SKM-1 (cell line): Measurements from ENCODE around the gene DHX15.

Experiments used
- DNase-seq: peaks from one replicate; lab custom pipeline; 2025; ENCODE audit not compliant: unreplicated experiment; lab: John Stamatoyannopoulos, UW

DHX15 gene

DNA sequence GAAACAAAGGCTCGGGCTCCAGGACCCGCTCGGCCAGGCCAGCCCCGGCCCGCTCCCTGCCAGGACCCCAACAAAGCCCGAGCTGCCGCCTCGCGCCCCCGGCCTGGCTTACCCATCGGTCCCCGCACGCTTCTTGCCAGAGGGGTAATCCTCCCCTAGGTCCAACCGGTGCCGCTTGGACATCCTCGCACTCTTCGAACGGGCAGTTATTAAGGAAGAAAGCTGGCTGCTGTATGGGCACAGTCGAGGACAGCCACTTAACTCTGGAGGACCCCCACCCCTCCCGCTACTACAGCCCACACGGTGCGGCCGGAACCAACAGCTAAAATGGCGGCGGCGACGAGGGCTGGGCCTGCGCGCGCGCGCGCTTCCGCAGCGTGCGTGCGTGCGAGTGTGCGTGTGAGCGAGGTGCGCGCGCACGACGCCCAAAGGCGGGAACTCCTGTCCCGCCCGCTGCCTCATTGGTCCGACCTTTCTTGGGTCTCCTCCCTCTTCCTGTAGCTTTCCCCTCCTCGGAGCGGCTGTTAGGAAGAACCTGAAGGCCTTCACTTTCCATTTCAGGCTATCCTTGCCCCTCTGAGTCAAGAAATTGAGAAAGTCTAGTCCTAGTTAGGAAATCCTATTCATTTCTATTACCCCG is at the start of gene DHX15:
TSS of gene DHX15 (minus strand) at position 344 of the 640 bp plus-strand sequence. CDS start at position 183, 161 bp downstream.
- DNase-seq = peak; percentile 90

DNA sequence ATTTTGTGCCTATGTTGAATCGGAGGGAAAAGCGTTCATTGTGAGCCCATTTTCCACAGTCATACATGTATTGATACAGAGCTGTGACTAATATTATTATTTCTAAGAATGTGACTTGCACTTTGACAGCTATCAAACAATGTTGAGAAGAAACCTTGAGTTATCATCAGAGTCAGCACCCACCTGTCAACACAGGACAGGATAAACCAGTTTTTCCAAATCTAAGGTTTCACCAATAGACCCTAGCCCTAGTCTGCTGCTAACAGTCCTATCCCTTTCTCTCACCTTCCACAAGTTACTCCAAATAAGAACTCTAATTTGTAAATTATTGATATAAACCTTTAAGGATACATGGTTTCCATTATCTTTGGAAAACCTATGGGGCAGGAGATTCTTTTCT is 47.7 kb upstream of the DHX15 start:
- DNase-seq = no peak

DNA sequence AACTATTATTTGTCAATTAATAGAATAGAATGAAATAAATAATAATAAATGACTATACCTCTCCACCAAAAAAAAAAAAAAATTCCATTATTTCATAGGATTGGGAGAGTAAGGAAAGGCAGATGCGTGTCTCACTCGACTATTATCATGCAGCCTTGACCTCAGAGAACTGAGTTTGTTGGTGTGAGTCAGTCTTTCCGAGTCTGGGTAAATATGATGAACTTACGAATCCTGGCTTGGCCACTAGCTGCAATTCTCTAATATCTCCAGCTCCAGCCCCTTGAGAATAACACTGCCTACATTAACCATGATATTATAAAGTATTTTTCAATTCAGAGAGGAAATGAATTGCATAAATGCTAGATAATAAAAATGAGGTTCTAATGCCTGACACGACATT is 46.6 kb upstream of the DHX15 start:
- DNase-seq = no peak

DNA sequence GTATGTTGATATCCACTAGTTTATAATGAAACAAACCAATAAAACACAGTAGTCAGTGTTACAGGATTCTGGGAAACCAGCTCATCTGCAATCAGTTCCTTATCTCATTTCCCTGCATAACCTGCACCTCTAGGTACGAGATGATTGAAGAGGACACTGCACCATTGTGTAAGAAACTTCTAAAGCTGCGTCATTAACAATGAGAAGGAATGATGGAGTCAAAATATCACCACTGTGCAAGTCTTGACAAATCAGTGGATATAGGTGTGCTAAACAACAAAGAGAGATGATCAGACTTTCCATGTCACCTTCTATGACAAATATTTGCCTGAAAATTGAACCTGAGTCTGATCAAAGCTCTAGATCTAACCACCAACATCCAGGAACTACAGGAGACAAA is 40.7 kb upstream of the DHX15 start:
- DNase-seq = no peak

DNA sequence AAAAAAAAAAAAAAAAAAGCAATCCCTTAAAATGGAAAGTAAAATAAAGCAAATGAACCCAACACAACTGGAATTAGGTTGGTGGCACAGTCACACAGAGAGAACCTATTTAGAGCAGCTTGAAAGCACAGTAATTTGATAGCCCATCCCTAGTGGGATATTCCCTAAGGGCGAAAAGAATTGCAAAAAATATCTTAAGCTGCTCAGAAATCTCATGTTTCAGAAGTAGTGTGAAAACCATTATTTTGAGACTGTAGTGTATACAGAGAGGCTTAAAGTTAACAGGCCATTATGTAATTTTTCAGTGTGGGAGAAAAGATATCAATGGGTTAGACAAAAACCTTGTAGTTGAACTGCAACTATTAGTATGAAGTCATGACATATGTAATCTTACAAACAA is 40.0 kb upstream of the DHX15 start:
- DNase-seq = no peak

DNA sequence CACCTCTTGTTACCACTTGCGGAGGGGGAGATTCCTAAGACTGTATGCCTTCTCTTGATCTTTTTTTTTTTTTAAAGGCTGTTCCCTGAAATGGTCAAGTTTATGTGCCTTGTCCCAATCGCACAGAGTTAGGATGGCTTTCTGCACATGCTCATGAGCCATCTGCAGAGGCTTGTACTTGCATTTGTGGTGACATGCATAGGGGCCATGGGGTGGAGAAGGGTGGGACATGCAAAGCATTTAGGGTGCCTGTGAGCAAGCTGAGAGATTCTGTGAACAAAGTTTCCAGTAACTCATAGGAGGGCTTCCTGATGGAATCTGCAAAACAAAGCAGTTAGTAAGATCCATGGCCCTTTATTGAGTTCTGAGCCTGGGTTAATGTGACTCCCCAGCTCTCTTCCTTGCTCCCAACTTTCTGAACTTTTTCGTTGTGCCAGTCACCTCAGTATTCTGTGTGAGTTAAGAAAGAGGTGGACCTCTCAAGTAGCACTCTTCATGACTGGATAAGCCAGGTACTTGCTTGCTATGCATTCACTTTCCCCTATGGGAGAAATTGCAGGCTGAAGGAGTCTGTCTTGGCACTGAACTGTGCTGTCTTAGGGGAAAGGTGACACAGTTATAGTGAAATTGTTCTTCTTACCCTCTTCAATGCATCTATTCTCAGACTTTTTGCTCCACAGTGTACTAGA is 37.9 kb upstream of the DHX15 start:
- no peak for DNase-seq

DNA sequence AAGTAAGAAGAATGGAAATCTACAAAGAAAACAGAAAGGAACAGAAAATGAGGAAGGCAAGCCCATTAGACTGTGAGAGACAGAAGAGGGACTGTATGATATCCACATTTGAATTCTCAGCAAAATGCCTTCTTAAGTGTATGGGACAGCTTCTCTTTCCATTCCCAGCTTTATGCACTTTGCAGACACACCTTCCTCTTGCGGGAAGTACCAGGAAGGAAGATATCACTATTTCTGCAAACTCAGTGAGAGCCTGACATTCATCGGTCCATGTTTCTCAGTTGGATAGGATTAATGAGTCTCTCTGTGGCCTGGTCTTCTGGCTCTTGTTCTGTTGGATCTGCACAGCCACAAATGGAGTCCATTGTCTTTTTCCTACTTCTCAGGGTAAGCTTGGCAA is 31.6 kb upstream of the DHX15 start:
- DNase-seq = no peak

DNA sequence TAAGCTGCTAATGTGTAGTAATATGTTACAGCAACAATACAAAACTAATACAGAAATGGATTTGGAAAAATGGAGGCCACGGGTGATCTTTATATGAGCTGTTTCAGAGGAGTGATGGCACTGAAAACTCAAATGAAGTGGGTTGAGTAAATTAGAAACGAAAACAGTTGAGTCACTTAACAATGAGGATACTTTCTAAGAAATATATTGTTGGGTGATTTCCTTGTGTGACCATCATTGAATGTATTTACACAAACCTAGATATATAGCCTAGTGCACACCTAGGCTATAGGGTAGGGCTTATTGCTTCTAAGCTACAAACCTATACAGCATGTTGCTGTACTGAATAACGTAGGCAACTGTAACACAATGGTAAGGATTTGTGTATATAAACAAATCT is 30.5 kb upstream of the DHX15 start:
- no peak for DNase-seq

DNA sequence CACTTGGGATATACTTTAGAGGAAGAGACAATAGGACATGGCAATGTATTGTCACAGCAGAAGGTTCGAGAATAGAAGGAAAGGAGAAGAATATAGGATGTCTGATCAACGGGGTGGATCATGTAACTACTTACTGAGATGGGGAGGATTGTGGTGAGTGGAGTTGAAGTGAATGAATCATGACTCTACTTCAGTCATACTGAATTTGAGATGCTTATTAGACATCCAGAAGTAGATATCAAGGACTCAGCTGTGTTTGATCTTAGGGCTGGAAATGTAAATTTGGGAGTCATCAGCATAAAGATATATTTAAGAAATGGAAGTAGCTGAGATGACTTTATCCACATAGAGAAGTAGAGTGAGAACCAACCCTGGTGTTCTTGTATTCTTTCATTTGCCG is 29.1 kb upstream of the DHX15 start:
- no peak for DNase-seq

DNA sequence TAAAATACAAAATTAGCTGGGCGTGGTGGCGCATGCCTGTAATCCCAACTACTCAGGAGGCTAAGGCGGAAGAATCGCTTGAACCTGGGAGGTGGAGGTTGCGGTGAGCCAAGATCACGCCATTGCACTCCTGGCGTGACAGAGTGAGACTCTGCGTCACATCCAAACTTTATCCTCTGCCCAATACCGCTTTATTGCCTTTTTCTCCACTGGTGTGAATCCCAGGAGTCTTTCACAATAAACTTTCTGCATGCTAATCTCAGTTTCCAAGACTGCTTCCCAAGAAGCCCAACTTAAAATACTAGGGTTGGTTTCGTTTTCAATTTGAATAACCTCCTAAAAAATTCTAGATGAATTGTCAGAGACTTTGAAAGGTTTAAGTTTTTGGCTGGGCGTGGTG is 27.2 kb upstream of the DHX15 start:
- no peak for DNase-seq

DNA sequence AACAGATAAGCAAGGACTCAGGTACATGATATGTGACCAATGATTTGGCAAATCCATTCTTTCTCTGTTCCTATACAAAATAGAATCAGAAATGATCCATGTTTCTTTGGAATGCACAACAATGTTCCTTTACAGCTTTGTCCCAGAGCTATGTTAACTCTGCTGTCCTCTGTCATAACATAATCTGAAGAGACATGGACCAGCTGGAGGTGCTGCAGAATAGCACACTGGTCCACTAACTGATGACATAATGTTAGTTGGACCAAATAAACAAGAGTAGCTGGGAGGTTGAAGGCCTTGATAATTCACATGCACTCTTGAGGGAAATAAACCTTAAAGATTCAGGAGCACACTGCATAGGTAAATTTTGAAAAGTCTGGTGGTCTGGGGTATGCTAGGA is 23.0 kb upstream of the DHX15 start:
- DNase-seq = no peak

DNA sequence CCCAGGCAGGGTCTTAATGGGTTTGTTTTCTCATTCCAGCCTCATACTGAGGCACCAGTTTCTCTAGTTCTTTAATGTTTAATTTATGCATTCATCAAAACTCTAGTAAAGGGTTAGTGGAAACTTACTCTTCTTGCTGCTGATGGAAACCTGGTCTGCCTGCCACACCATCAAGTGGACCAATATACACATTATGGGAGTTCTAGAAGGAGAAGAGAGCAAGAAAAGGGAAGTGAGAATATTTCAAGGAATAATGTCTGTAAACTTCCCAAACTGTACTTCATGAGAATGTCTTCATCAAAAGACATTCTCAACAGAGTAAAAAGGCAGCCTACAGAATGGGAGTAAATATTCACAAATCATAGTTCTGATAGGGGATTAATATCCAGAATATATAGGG is 20.9 kb upstream of the DHX15 start:
- DNase-seq = no peak

DNA sequence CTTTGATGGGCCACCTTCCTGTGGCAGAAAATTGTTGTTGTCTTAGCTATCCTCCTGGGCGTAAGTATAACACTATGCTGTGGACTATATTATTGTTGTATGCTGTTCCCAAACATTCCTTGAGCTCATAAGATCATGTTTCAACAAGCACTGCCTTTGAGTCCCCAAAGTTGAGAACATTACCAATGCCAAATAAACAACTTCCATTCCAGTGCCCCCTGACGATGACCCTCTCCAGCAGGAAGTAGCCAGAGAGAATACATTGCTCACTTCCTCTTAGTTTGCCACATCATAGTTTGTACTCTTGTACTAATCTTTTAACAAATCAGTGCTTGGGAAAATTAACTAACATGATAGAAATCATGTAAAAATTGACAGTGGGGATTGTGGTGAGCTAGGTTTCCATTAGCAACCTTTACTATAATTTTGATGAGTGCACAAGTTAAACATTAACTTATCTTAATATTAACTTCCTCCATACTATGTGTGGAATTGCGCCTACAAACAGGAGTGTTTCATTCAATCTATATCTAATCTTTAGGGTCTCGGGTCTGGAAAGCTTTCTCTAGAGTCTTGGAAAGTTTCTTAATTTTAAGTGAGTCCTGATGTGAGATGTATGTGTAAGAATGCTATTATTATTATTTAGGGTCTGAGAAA is 20.3 kb upstream of the DHX15 start:
- DNase-seq = no peak

DNA sequence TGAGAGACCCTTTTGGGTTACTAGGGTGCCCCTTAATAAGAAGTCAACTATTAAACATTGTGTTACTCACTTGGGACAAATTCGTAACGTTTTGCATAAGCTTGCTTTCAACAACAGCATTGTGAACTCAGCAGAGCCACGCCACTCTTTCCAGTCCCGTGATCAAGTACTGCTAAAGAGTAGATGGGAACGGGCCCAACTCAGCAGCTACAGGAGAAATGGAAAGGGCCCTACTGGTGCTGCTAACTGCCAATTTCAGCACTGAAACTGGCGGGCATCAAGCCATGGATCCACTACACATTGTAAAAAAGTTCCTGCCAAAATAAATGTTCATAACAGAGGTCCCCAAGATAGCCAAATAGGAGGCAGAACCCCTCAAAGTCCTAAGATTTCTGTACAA is 19.0 kb upstream of the DHX15 start:
- DNase-seq = no peak

DNA sequence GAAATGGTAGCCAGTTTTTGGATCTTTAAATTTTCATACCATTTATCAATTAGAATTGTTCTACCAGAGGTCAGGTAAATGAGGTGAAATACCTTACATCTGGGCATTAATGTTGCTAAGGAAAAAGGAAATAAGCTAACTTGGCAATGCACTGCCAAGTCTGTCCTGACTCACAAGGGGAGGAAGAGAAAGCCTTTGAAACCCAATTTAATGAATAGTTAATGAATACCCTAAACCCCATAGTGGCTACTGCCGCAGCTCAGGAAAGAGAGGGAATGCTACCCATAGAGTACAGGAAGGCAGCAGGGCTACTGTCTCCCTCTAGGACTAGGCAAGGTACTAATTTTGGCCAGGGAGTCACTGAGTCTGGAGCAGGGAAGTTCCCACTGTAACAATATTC is 16.8 kb upstream of the DHX15 start:
- DNase-seq = no peak

DNA sequence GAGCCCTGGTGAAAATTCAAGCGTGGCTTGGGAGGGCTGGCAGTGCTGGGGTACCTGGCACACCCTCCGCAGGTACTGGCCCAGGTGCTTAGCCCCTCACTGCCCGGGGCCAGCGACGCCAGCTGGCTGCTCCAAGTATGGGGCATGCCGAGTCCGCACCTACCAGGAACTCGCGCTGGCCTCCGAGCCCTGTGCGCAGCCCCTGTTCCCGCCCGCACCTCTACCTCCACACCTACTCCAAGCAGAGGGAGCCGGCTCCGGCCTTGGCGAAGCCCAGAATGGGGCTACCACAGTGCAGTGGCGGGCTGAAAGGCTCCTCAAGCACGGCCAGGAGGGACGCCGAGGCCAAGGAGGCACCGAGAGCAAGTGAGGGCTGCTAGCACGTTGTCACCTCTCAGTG is 14.9 kb upstream of the DHX15 start:
- no peak for DNase-seq

DNA sequence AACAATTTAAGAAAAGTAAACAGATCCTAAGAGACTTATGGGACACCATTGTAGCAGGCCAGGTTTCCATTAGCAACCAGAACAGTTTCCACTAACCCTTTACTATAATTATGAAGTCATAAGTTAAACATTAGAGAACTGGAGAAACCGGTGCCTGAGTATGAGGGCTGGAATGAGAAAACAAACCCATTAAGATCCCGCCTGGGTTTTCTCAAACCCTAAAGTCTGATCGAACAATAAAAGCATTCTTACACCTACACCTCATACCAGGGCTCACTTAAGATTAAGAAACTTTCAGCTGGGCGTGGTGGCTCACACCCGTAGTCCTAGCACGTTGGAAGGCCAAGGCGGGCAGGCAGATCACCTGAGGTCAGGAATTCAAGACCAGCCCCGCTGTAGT is 13.7 kb upstream of the DHX15 start:
- no peak for DNase-seq

DNA sequence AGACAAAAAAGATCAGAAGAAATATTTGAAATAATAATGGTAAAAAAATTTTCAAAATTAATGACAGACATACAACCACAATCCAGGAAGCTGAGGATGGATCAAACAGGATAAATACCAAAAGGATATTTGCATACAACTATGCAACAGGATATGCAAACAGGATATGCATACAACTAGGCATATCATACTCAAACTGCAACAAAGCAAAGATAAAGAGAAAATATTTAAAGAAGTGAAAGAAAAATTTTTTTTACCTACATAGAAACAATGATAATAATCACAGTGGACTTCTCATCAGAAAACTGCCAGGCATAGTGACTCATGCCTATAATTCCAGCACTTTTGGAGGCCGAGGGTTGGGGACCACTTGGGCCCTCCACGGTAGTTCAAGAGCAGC is 11.3 kb upstream of the DHX15 start:
- DNase-seq = no peak

DNA sequence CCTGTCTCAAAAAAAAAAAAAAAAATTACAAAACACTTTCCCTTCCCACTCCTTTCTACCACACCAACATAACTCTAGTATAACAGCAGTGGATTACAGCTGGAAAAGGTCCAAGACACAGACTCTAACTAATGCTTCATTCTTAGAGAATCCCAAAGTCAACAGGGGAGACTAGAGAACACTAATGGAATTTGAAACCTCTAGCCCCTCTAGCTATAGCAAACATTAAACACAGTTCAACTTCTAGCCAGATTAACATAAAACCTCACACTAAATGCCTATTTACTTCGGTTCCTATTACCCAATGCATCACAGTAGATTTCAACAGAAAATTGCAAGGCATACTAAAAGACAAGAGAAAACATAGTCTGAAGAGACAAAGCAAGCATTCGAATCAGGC is 10.5 kb upstream of the DHX15 start:
- no peak for DNase-seq

DNA sequence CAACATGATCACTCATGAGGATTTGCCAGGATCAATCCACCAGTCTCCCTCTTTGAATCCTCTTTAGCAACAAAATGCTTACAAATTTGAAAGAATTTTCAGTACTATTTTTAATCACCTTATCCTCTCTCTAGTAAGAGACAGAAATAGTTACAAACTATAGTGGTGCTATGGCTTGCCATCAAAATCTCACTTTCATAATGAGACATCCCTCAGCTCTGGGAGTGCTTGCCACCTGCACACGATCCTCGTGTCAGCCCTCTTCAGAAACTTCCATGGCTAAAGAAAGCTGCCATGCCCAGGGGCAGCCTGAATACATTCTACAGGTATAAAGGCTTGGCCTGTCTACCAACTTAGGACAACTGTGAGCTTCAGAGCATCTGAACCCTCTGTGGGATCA is 5.1 kb upstream of the DHX15 start:
- DNase-seq = no peak

DNA sequence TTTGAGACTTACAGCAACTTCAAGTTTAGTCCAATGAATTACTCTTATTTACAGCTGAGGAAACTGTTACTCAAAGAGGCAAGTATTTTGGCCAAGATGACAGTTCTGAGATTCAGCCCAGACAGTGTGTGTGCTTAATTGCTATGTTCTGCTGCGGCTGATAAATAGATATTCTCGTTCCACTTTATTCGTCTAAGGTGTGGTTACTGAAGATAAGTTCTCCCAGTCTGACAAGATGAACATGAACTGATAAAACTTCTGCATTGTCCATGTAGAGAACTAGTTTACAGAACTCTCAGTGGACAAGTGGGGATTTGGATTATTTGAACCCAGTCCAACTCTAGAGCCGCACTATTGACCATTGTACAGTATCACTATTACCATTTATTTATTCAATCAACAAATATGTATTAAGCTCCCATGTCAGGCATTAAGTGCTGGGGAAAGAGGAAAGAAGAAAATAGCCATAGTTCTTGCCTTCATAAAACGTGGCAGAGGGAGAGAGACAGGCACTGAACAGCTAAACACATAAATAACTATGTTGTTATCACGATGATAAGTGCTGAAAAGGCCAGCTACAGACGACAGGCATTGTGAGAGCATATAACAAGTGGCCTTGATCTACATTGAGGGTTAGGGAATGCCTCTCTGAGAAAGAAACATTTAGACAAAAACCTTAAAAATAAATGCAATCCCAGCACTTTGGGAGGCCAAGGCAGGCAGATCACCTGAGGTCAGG is 4.0 kb upstream of the DHX15 start:
- no peak for DNase-seq
